ENCODE results near the gene PTPRT. TPM values are rescaled to one million over a fixed set of nuclear protein-coding genes. Genes with fewer than 3 reads are reported as not detected.

The PTPRT gene
- total RNA-seq, 1 donor from 2014 or later: 23.5 TPM

GRCh38 chr20:42749556-42749955 is 440.1 kb downstream of the PTPRT start:
- H3K27me3 ChIP-seq: no peaks in the 10 kb centered on the region
- intact Hi-C loops (cut with DNase I): no loop called here
- no peak for TF ChIP-seq CTCF (IDR thresholded peaks at IDR 0.05)
- H3K27ac ChIP-seq: no peak overlapping the region
- no peak overlapping the region for H3K4me3 ChIP-seq
- no peaks in the 10 kb centered on the region for H3K36me3 ChIP-seq
- H3K9me3 ChIP-seq: no peaks in the 10 kb centered on the region
- H3K4me1 ChIP-seq: no peaks in the 10 kb centered on the region
- DNase-seq (ENCODE audit: low spot score in 2 of 2): no peak

GRCh38 chr20:42747765-42748411 is 441.8 kb downstream of the PTPRT start:
- H3K27me3 ChIP-seq: no peaks in the 10 kb centered on the region
- intact Hi-C loops (cut with DNase I): no loop called here
- DNase-seq (ENCODE audit: low spot score in 2 of 2): no peak
- H3K36me3 ChIP-seq: no peaks in the 10 kb centered on the region
- TF ChIP-seq CTCF (IDR thresholded peaks at IDR 0.05): no peak
- no peak overlapping the region for H3K4me3 ChIP-seq
- no peaks in the 10 kb centered on the region for H3K4me1 ChIP-seq
- H3K9me3 ChIP-seq: no peaks in the 10 kb centered on the region
- no peak overlapping the region for H3K27ac ChIP-seq

GRCh38 chr20:42744756-42745465 is 444.8 kb downstream of the PTPRT start:
- TF ChIP-seq CTCF (IDR thresholded peaks at IDR 0.05): no peak
- intact Hi-C loops (cut with DNase I): no loop called here
- no peak for DNase-seq (ENCODE audit: low spot score in 2 of 2)
- Histone ChIP-seq H3K27ac (no peak overlapping the region), H3K9me3 (no peaks in the 10 kb centered on the region), H3K36me3 (no peaks in the 10 kb centered on the region), H3K4me3 (no peak overlapping the region), H3K4me1 (no peaks in the 10 kb centered on the region), H3K27me3 (no peaks in the 10 kb centered on the region)

GRCh38 chr20:42742926-42743325 is 446.8 kb downstream of the PTPRT start:
- no peak for DNase-seq (ENCODE audit: low spot score in 2 of 2)
- Histone ChIP-seq H3K27me3 (no peaks in the 10 kb centered on the region), H3K9me3 (no peaks in the 10 kb centered on the region), H3K4me1 (no peaks in the 10 kb centered on the region), H3K4me3 (no peak overlapping the region), H3K36me3 (no peaks in the 10 kb centered on the region), H3K27ac (no peak overlapping the region)
- no peak for TF ChIP-seq CTCF (IDR thresholded peaks at IDR 0.05)
- intact Hi-C loops (cut with DNase I): no loop called here

- Histone ChIP-seq H3K4me3 (no peak overlapping the region), H3K36me3 (no peaks in the 10 kb centered on the region), H3K27ac (no peak overlapping the region), H3K27me3 (no peaks in the 10 kb centered on the region), H3K9me3 (no peaks in the 10 kb centered on the region), H3K4me1 (no peaks in the 10 kb centered on the region)
- intact Hi-C loops (cut with DNase I): no loop called here
- TF ChIP-seq CTCF (IDR thresholded peaks at IDR 0.05): no peak
- no peak for DNase-seq (ENCODE audit: low spot score in 2 of 2)
Measured at GRCh38 chr20:42741906-42742305, 447.8 kb downstream of the PTPRT start.
